ENCODE data around the gene GAGE10. TPM values are rescaled to one million over a fixed set of nuclear protein-coding genes. Genes with fewer than 3 reads are reported as not detected.
A peak's percentile ranks its signal among the peaks of the same experiment; 100 is the strongest.

The GAGE10 gene
- total RNA-seq, 1 donor from 2014 or later = not detected

- H3K27me3 Mint-ChIP-seq (ENCODE audit: insufficient read depth, low read depth) = peaks cover 17% of the 10 kb centered on the region
- no peaks in the 10 kb centered on the region for H4K20me1 ChIP-seq (ENCODE audit: low read depth)
Measured at GRCh38 chrX:49264460-49264859, 39.0 kb upstream of the GAGE10 start, which contains the start of gene FOXP3. Gene FOXP3 (minus strand): TSS chrX:49264710. CDS start chrX:49258505, 6,205 bp downstream.

DNA sequence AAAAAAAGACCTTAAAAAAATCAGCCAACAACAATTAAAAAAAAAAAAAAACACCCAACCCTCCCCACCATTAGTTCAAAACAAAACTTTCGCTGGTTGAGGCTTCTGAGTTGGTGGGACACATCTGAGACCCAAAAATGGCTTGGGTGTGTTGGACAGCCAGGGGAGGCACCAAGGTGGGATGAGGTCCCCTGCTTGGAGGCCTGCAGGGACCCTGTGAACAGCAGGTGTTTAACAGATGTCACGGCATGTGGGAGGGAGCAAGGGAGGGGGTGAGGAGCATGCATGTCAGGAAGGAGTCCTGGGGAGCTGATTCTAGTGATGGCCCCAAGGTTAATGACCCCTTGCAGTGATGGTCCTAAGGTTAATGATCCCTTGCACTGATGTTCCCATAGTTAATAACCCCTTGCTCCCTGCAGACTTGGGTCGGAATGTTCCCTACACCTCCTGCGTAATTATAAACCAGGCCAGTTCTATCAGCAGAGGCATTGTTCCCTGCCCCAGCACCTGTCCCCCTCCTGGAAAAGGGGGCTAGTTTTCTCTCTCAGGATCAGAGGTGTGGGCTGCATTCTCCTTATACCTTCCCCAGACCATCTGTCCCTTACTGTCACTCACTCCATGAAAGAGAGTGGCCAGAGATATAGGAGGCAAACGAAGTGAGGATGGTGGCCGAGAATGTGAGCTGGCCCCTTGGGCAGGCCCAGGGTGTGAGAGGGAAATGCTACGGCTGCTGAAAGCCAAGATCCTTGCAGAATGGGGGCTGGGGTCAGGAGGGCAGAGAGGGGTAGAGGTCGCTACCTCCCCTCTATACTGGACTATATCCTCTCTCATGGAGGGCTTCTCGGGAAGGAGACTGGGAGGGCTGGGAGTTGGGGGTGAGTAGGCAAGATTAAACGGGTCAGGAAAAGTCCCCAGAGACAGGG, 36.7 kb upstream of the GAGE10 start:
- Histone ChIP-seq H3K79me2 (ENCODE audit: low read depth) (peaks cover 18% of the 10 kb centered on the region), H3K4me3 (no peak overlapping the region), H3K27ac (no peak overlapping the region), H4K20me1 (ENCODE audit: low read depth) (no peaks in the 10 kb centered on the region), H3K9me3 (ENCODE audit: low read depth) (no peaks in the 10 kb centered on the region), H3K27me3 (no peaks in the 10 kb centered on the region), H3K4me1 (peaks cover 7% of the 10 kb centered on the region), H3K4me2 (no peak overlapping the region), H3K36me3 (no peaks in the 10 kb centered on the region), H2AFZ (replicated peaks) (no peak overlapping the region), H3F3A (ENCODE audit: low read depth) (peaks cover 7% of the 10 kb centered on the region), H3K9ac (no peak overlapping the region)
- Mint-ChIP-seq H3K27ac (no peak overlapping the region), H3K36me3 (peaks cover 4% of the 10 kb centered on the region), H3K27me3 (ENCODE audit: insufficient read depth, low read depth) (peaks cover 14% of the 10 kb centered on the region), H3K4me3 (peak overlapping the region; percentile 64), H3K9me3 (peaks cover 5% of the 10 kb centered on the region), H3K4me1 (peaks cover 11% of the 10 kb centered on the region)
- no peak for TF ChIP-seq EZH2 (IDR thresholded peaks at IDR 0.05)
- TF ChIP-seq, protein P1, sequence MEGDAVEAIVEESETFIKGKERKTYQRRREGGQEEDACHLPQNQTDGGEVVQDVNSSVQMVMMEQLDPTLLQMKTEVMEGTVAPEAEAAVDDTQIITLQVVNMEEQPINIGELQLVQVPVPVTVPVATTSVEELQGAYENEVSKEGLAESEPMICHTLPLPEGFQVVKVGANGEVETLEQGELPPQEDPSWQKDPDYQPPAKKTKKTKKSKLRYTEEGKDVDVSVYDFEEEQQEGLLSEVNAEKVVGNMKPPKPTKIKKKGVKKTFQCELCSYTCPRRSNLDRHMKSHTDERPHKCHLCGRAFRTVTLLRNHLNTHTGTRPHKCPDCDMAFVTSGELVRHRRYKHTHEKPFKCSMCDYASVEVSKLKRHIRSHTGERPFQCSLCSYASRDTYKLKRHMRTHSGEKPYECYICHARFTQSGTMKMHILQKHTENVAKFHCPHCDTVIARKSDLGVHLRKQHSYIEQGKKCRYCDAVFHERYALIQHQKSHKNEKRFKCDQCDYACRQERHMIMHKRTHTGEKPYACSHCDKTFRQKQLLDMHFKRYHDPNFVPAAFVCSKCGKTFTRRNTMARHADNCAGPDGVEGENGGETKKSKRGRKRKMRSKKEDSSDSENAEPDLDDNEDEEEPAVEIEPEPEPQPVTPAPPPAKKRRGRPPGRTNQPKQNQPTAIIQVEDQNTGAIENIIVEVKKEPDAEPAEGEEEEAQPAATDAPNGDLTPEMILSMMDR (IDR thresholded peaks at IDR 0.05) = no peak
- TF ChIP-seq EZH2phosphoT487 (IDR thresholded peaks at IDR 0.05) = no peak
- no peak for DNase-seq (ENCODE audit: low spot score)

More at GRCh38 chrX:49264460-49264859, 39.0 kb upstream of the GAGE10 start, which contains the start of gene FOXP3:
- Mint-ChIP-seq H3K9me3 (peaks cover 5% of the 10 kb centered on the region), H3K27ac (no peak within 1 kb of the TSS), H3K4me3 (no peak within 1 kb of the TSS), H3K36me3 (no peaks in the 10 kb centered on the region), H3K4me1 (peaks cover 3% of the 10 kb centered on the region)
- Histone ChIP-seq H3K4me1 (no peaks in the 10 kb centered on the region), H3K27ac (no peak within 1 kb of the TSS), H3F3A (ENCODE audit: low read depth) (peaks cover 7% of the 10 kb centered on the region), H3K9me3 (ENCODE audit: low read depth) (no peaks in the 10 kb centered on the region), H3K36me3 (no peaks in the 10 kb centered on the region), H3K79me2 (ENCODE audit: low read depth) (no peaks in the 10 kb centered on the region), H3K4me3 (no peak within 1 kb of the TSS), H2AFZ (replicated peaks) (no peak within 1 kb of the TSS), H3K4me2 (no peak within 1 kb of the TSS), H3K9ac (no peak within 1 kb of the TSS), H3K27me3 (no peaks in the 10 kb centered on the region)
- DNase-seq (ENCODE audit: low spot score) = no peak
- no peak for TF ChIP-seq EZH2 (IDR thresholded peaks at IDR 0.05)
- TF ChIP-seq EZH2phosphoT487 (IDR thresholded peaks at IDR 0.05) = no peak
- TF ChIP-seq, protein P1 (IDR thresholded peaks at IDR 0.05) = no peak

DNA sequence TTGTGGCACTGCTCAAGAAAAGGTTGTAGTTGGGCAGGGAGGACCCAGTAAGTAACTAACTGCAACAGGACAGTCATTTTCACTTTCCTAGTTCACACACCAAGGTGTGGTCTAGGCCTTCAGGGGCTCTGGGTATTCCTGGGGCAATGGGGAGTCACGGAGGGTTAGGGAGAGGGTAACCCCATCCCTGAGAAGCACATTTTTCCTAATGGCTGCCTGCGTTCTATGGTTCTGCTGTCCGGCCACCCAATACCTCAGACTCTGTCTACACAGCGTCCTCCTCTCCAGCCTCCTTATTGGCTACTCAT, 34.8 kb upstream of the GAGE10 start:
- Histone ChIP-seq H3K4me1 (peaks cover 7% of the 10 kb centered on the region), H3K79me2 (ENCODE audit: low read depth) (peaks cover 37% of the 10 kb centered on the region), H3K27me3 (no peaks in the 10 kb centered on the region), H3K4me3 (peak overlapping the region; percentile 62), H2AFZ (replicated peaks) (no peak overlapping the region), H3F3A (ENCODE audit: low read depth) (peaks cover 7% of the 10 kb centered on the region), H3K36me3 (no peaks in the 10 kb centered on the region), H3K4me2 (peak overlapping the region; percentile 78), H4K20me1 (ENCODE audit: low read depth) (peaks cover 13% of the 10 kb centered on the region), H3K9ac (peak overlapping the region; percentile 58), H3K9me3 (ENCODE audit: low read depth) (no peaks in the 10 kb centered on the region), H3K27ac (no peak overlapping the region)
- Mint-ChIP-seq H3K27me3 (ENCODE audit: insufficient read depth, low read depth) (peaks cover 11% of the 10 kb centered on the region), H3K9me3 (peaks cover 4% of the 10 kb centered on the region), H3K4me1 (peaks cover 17% of the 10 kb centered on the region), H3K36me3 (peaks cover 4% of the 10 kb centered on the region), H3K4me3 (peak overlapping the region; percentile 94), H3K27ac (peak overlapping the region; percentile 99)
- TF ChIP-seq EZH2phosphoT487 (IDR thresholded peaks at IDR 0.05) = no peak
- TF ChIP-seq, protein P1 (IDR thresholded peaks at IDR 0.05) = no peak
- TF ChIP-seq EZH2 (IDR thresholded peaks at IDR 0.05) = no peak
- DNase-seq (ENCODE audit: low spot score) = no peak
